Endodermal cell (in vitro differentiated cells): ENCODE results near the gene SUSD6. TPM values are rescaled to one million over a fixed set of nuclear protein-coding genes. Genes with fewer than 3 reads are reported as not detected.
"Not testable (repeated sequence)": the region's sequence is repeated elsewhere in the genome, so short reads cannot be mapped to it uniquely, and the experiment has no call there.

Source experiments
- DNase-seq: peaks from one replicate; pipeline ENCODE4 v3.0.0-alpha.2; 2017
- H3K27ac ChIP-seq: 2 replicates; pipeline ENCODE4 v1.5.1; 2013; ENCODE audit warnings: mild to moderate bottlenecking, low read depth, low read length, moderate library complexity
- H3K27me3 ChIP-seq: 2 replicates; pipeline ENCODE4 v1.6.1; 2013; ENCODE audit warnings: mild to moderate bottlenecking, low read length, moderate library complexity; ENCODE audit not compliant: insufficient read depth, control insufficient read depth, poor library complexity, severe bottlenecking
- H3K36me3 ChIP-seq: 2 replicates; pipeline ENCODE4 v1.7.0; 2013; ENCODE audit warnings: mild to moderate bottlenecking, low read length, moderate library complexity; ENCODE audit not compliant: control insufficient read depth, insufficient read depth
- H3K4me1 ChIP-seq: one replicate; pipeline ENCODE4 v1.7.0; 2013; ENCODE audit warnings: low read length; ENCODE audit not compliant: control insufficient read depth, insufficient read depth
- H3K4me3 ChIP-seq: 2 replicates; pipeline ENCODE4 v1.5.1; 2013; ENCODE audit warnings: mild to moderate bottlenecking, low read length, moderate library complexity
- H3K9ac ChIP-seq: 2 replicates; pipeline ENCODE4 v1.6.1; 2013; ENCODE audit warnings: mild to moderate bottlenecking, low read length, moderate library complexity; ENCODE audit not compliant: poor library complexity, severe bottlenecking; ENCODE audit errors: extremely low read depth
- H3K9me3 ChIP-seq: 2 replicates; pipeline ENCODE4 v1.6.1; 2013; ENCODE audit warnings: mild to moderate bottlenecking, low read length, moderate library complexity; ENCODE audit not compliant: control insufficient read depth
- H3K27ac Mint-ChIP-seq: 2 replicates; pipeline ENCODE4 v1.8.0; 2020; ENCODE audit warnings: mixed read lengths
- H3K27me3 Mint-ChIP-seq: 2 replicates; pipeline ENCODE4 v1.8.0; 2021; ENCODE audit warnings: mild to moderate bottlenecking, mixed read lengths; ENCODE audit not compliant: insufficient read depth
- H3K36me3 Mint-ChIP-seq: 2 replicates; pipeline ENCODE4 v1.8.0; 2020; ENCODE audit warnings: low read depth, mixed read lengths
- H3K4me1 Mint-ChIP-seq: 2 replicates; pipeline ENCODE4 v1.8.0; 2020; ENCODE audit warnings: mixed read lengths
- H3K4me3 Mint-ChIP-seq: 2 replicates; pipeline ENCODE4 v1.8.0; 2020; ENCODE audit warnings: mild to moderate bottlenecking, moderate library complexity, mixed read lengths
- H3K9me3 Mint-ChIP-seq: 2 replicates; pipeline ENCODE4 v1.8.0; 2020; ENCODE audit warnings: mild to moderate bottlenecking, mixed read lengths
- WGBS, 2 experiments: methylation state at CpG; one replicate each; pipeline versions ENCODE4 v1.1.5 to v1.1.7; 2013; ENCODE audit warnings: missing lambda C conversion rate in 2 of 2, mixed read lengths in 1 of 2; ENCODE audit not compliant: insufficient coverage in 1 of 2, insufficient read length in 1 of 2; 5-methylcytosine and 5-hydroxymethylcytosine counted together
- total RNA-seq, 2 donors: library from RNA; stranded (reverse); fragmentation: NEBNext Ultra II Directional in 1 of 2; extraction: Animal tissue kit (Norgen Biotek cat#: 25700) in 1 of 2; gene quantifications; 2 replicates in 1 of 2; 3 replicates in 1 of 2; pipeline ENCODE4 v1.2.1, GENCODE V29; 2021
- TF ChIP-seq, protein P1 (sequence below): fragments of 200-600 bp; sonication (generic); conservative IDR thresholded peaks from 2 replicates; pipeline ENCODE4 v1.5.0; 2021; ENCODE audit warnings: antibody characterized with exemption, mild to moderate bottlenecking

SUSD6 gene
- total RNA-seq, 2 donors from 2014 or later, result 5.7 to 5.9 TPM

GRCh38 chr14:69637503-69638031 lies 26.2 kb downstream of the SUSD6 start:
- peaks cover 43% of the 10 kb centered on the region for H3K4me1 Mint-ChIP-seq

GRCh38 chr14:69640931-69641330 lies 29.5 kb downstream of the SUSD6 start:
- Histone ChIP-seq H3K9me3 (peaks cover 26% of the 10 kb centered on the region), H3K27ac (no peak overlapping the region), H3K36me3 (peaks cover 7% of the 10 kb centered on the region), H3K4me3 (no peak overlapping the region), H3K9ac (no peak overlapping the region), H3K4me1 (peaks cover 12% of the 10 kb centered on the region), H3K27me3 (no peaks in the 10 kb centered on the region)
- TF ChIP-seq, protein P1, sequence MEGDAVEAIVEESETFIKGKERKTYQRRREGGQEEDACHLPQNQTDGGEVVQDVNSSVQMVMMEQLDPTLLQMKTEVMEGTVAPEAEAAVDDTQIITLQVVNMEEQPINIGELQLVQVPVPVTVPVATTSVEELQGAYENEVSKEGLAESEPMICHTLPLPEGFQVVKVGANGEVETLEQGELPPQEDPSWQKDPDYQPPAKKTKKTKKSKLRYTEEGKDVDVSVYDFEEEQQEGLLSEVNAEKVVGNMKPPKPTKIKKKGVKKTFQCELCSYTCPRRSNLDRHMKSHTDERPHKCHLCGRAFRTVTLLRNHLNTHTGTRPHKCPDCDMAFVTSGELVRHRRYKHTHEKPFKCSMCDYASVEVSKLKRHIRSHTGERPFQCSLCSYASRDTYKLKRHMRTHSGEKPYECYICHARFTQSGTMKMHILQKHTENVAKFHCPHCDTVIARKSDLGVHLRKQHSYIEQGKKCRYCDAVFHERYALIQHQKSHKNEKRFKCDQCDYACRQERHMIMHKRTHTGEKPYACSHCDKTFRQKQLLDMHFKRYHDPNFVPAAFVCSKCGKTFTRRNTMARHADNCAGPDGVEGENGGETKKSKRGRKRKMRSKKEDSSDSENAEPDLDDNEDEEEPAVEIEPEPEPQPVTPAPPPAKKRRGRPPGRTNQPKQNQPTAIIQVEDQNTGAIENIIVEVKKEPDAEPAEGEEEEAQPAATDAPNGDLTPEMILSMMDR, result no peak
- H3K27ac Mint-ChIP-seq, result no peak overlapping the region
- 90% methylated on average over 1 of the region's 1 CpG; no CpG with 5 or more reads in 1 of the 2 experiments for WGBS, 2 experiments
- H3K36me3 Mint-ChIP-seq, result peaks cover 17% of the 10 kb centered on the region
- no peak for DNase-seq
- peaks cover 31% of the 10 kb centered on the region for H3K9me3 Mint-ChIP-seq
- peaks cover 24% of the 10 kb centered on the region for H3K4me1 Mint-ChIP-seq
- H3K27me3 Mint-ChIP-seq, result peaks cover 1% of the 10 kb centered on the region
- no peak overlapping the region for H3K4me3 Mint-ChIP-seq

More at GRCh38 chr14:69637503-69638031, 26.2 kb downstream of the SUSD6 start:
- Histone ChIP-seq H3K36me3 (peaks cover 7% of the 10 kb centered on the region), H3K27me3 (no peaks in the 10 kb centered on the region), H3K27ac (peak overlapping the region; percentile 22), H3K4me1 (peaks cover 17% of the 10 kb centered on the region), H3K4me3 (no peak overlapping the region), H3K9me3 (peaks cover 23% of the 10 kb centered on the region), H3K9ac (no peak overlapping the region)
- peaks cover 22% of the 10 kb centered on the region for H3K9me3 Mint-ChIP-seq
- H3K4me3 Mint-ChIP-seq, result no peak overlapping the region
- peaks cover 1% of the 10 kb centered on the region for H3K27me3 Mint-ChIP-seq
- H3K36me3 Mint-ChIP-seq, result peaks cover 13% of the 10 kb centered on the region
- peak overlapping the region; percentile 27 for H3K27ac Mint-ChIP-seq
- WGBS, 2 experiments, result 21% methylated on average over 3 of the region's 3 CpGs; no CpG with 5 or more reads in 1 of the 2 experiments
- DNase-seq, result no peak
- TF ChIP-seq, protein P1, result no peak

- H3K36me3 ChIP-seq, H3K4me3 Mint-ChIP-seq, H3K27me3 ChIP-seq, H3K9ac ChIP-seq, DNase-seq, H3K27me3 Mint-ChIP-seq, H3K4me3 ChIP-seq, H3K27ac ChIP-seq, H3K27ac Mint-ChIP-seq: not testable (repeated sequence)
- 94% methylated on average over 5 to 7 of the region's 7 CpGs for WGBS, 2 experiments
- peaks cover 26% of the 10 kb centered on the region for H3K9me3 ChIP-seq
- Mint-ChIP-seq H3K36me3 (peaks cover 17% of the 10 kb centered on the region), H3K9me3 (peaks cover 31% of the 10 kb centered on the region), H3K4me1 (peaks cover 17% of the 10 kb centered on the region)
- H3K4me1 ChIP-seq, result peaks cover 10% of the 10 kb centered on the region
Observed at GRCh38 chr14:69642212-69642793, 30.9 kb downstream of the SUSD6 start.
